Epithelial cell of esophagus (primary cell): ENCODE results near the gene LGALS1.

Experiments used
- DNase-seq: peaks from one replicate; pipeline ENCODE4 v3.0.0; 2010; ENCODE audit warnings: low read depth
- H3K4me3 ChIP-seq: 2 replicates; pipeline ENCODE4 v1.5.1; 2011; ENCODE audit warnings: mild to moderate bottlenecking, low read length, control low read depth
- CTCF ChIP-seq: IDR thresholded peaks from 2 replicates; pipeline ENCODE4 v1.5.1; 2011; ENCODE audit warnings: low read depth, mild to moderate bottlenecking, low read length, control low read depth, inconsistent platforms; ENCODE audit not compliant: insufficient read depth; ENCODE audit errors: missing control alignments

The LGALS1 gene

GRCh38 chr22:37639771-37640590, 35.5 kb upstream of the LGALS1 start:
- peak; percentile 32 for DNase-seq
- no peak for TF ChIP-seq CTCF

GRCh38 chr22:37640591-37641560, 34.6 kb upstream of the LGALS1 start:
- H3K4me3 ChIP-seq, result peak overlapping the region; percentile 95
- TF ChIP-seq CTCF, result no peak
- peak; percentile 86 for DNase-seq

More at GRCh38 chr22:37639771-37640590, 35.5 kb upstream of the LGALS1 start:
- H3K4me3 ChIP-seq, result peak overlapping the region; percentile 95

GRCh38 chr22:37641561-37641949, 33.9 kb upstream of the LGALS1 start:
- TF ChIP-seq CTCF, result no peak
- no peak for DNase-seq
- H3K4me3 ChIP-seq, result peak overlapping the region; percentile 95

- TF ChIP-seq CTCF, result peak; percentile 92
- no peak overlapping the region for H3K4me3 ChIP-seq
- DNase-seq, result peak; percentile 76
These were observed 32.1 kb upstream of the LGALS1 start for GRCh38 chr22:37643225-37643847.

- no peak overlapping the region for H3K4me3 ChIP-seq
- DNase-seq, result no peak
- TF ChIP-seq CTCF, result no peak
These were observed 28.1 kb upstream of the LGALS1 start for GRCh38 chr22:37647317-37647716.

- no peak for DNase-seq
- no peak overlapping the region for H3K4me3 ChIP-seq
- no peak for TF ChIP-seq CTCF
These were observed 27.5 kb upstream of the LGALS1 start for GRCh38 chr22:37647928-37648327.
